H1 (cell line): ENCODE results near the gene IL1A. TPM values are rescaled to one million over a fixed set of nuclear protein-coding genes. Genes with fewer than 3 reads are reported as not detected.

ENCODE experiments used
- RXRA ChIP-seq: IDR thresholded peaks from 2 replicates; pipeline ENCODE4 v1.6.1; 2011; ENCODE audit warnings: low read depth, mild to moderate bottlenecking, low read length, moderate library complexity; ENCODE audit not compliant: insufficient read depth
- polyA plus RNA-seq, 7 experiments: library from polyadenylated mRNA; depleted of rRNA in 3 of 7; stranded (reverse) in 5 of 7; unstranded in 2 of 7; fragments of >200 nt in 5 of 7; fragments of 200-250 nt in 2 of 7; gene quantifications; 1 replicate in 5 of 7; 2 replicates in 1 of 7; 4 replicates in 1 of 7; pipeline versions ENCODE4 v1.2.1 to v1.2.3, GENCODE V29; 2011 to 2013; ENCODE audit warnings: missing spikeins in 2 of 7, mixed read lengths in 2 of 7
- total RNA-seq: library from RNA; stranded (reverse); fragmentation: NEBNext Ultra II Directional; extraction: Animal tissue kit (Norgen Biotek cat#: 25700); gene quantifications from 2 replicates; pipeline ENCODE4 v1.2.1, GENCODE V29; 2021
- TF ChIP-seq, protein P1 (sequence below): fragments of 300-600 bp; sonication (generic); IDR thresholded peaks from 2 replicates; pipeline ENCODE4 v1.7.1; 2012; ENCODE audit warnings: low read length, moderate library complexity, mild to moderate bottlenecking, inconsistent platforms; ENCODE audit not compliant: insufficient replicate concordance

Gene IL1A
- total and polyA plus RNA-seq, 2 of the 8 experiments (the other 6 are each of a cell fraction or from before 2014, with no cell fraction given), result 0.32 to 0.74 TPM

DNA sequence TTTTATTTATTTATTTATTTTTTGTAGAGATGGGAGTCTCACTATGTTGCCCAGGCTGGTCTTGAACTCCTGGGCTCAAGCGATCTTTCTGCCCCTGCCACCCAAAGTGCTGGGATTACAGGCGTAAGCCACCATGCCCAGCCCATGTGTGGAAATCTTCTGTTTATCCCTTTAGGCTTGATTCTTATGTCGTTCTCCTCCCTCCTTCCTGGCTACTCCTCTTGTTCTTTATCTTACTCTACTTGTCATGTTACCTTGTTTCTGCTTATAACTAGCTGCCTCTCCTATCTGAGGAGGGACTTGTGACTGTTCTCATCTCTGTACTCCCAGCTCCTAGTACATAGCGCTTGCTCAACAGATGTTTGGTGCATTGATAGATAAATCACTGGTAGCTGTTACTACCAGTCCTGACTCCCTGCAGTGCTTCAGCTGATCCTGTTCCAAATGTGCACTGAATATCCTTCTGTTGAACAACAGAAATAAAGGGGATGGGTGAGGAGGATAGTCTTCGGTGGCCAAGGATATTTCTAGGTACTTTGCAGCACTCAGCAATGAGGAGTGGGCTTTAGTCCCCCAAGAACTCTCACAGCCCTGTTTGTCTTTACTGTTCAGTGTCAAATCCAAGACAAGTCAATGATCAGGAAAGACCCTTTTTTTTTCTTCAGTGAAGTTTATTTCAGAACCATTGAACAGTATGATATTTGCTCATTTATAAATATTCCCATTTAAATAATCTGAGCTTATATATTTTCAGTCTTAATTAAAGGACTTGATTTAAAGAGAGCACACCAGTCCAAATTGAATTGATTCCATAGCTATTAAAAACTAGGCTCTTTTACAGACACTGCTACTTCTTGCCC lies 45.0 kb upstream of the IL1A start (continued):
- TF ChIP-seq, protein P1, sequence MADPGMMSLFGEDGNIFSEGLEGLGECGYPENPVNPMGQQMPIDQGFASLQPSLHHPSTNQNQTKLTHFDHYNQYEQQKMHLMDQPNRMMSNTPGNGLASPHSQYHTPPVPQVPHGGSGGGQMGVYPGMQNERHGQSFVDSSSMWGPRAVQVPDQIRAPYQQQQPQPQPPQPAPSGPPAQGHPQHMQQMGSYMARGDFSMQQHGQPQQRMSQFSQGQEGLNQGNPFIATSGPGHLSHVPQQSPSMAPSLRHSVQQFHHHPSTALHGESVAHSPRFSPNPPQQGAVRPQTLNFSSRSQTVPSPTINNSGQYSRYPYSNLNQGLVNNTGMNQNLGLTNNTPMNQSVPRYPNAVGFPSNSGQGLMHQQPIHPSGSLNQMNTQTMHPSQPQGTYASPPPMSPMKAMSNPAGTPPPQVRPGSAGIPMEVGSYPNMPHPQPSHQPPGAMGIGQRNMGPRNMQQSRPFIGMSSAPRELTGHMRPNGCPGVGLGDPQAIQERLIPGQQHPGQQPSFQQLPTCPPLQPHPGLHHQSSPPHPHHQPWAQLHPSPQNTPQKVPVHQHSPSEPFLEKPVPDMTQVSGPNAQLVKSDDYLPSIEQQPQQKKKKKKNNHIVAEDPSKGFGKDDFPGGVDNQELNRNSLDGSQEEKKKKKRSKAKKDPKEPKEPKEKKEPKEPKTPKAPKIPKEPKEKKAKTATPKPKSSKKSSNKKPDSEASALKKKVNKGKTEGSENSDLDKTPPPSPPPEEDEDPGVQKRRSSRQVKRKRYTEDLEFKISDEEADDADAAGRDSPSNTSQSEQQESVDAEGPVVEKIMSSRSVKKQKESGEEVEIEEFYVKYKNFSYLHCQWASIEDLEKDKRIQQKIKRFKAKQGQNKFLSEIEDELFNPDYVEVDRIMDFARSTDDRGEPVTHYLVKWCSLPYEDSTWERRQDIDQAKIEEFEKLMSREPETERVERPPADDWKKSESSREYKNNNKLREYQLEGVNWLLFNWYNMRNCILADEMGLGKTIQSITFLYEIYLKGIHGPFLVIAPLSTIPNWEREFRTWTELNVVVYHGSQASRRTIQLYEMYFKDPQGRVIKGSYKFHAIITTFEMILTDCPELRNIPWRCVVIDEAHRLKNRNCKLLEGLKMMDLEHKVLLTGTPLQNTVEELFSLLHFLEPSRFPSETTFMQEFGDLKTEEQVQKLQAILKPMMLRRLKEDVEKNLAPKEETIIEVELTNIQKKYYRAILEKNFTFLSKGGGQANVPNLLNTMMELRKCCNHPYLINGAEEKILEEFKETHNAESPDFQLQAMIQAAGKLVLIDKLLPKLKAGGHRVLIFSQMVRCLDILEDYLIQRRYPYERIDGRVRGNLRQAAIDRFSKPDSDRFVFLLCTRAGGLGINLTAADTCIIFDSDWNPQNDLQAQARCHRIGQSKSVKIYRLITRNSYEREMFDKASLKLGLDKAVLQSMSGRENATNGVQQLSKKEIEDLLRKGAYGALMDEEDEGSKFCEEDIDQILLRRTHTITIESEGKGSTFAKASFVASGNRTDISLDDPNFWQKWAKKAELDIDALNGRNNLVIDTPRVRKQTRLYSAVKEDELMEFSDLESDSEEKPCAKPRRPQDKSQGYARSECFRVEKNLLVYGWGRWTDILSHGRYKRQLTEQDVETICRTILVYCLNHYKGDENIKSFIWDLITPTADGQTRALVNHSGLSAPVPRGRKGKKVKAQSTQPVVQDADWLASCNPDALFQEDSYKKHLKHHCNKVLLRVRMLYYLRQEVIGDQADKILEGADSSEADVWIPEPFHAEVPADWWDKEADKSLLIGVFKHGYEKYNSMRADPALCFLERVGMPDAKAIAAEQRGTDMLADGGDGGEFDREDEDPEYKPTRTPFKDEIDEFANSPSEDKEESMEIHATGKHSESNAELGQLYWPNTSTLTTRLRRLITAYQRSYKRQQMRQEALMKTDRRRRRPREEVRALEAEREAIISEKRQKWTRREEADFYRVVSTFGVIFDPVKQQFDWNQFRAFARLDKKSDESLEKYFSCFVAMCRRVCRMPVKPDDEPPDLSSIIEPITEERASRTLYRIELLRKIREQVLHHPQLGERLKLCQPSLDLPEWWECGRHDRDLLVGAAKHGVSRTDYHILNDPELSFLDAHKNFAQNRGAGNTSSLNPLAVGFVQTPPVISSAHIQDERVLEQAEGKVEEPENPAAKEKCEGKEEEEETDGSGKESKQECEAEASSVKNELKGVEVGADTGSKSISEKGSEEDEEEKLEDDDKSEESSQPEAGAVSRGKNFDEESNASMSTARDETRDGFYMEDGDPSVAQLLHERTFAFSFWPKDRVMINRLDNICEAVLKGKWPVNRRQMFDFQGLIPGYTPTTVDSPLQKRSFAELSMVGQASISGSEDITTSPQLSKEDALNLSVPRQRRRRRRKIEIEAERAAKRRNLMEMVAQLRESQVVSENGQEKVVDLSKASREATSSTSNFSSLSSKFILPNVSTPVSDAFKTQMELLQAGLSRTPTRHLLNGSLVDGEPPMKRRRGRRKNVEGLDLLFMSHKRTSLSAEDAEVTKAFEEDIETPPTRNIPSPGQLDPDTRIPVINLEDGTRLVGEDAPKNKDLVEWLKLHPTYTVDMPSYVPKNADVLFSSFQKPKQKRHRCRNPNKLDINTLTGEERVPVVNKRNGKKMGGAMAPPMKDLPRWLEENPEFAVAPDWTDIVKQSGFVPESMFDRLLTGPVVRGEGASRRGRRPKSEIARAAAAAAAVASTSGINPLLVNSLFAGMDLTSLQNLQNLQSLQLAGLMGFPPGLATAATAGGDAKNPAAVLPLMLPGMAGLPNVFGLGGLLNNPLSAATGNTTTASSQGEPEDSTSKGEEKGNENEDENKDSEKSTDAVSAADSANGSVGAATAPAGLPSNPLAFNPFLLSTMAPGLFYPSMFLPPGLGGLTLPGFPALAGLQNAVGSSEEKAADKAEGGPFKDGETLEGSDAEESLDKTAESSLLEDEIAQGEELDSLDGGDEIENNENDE, result no peak
- no peak for TF ChIP-seq RXRA
